NCI-H526 (cell line): Measurements from ENCODE around the gene SLC26A5.
"Not testable (repeated sequence)": the region's sequence is repeated elsewhere in the genome, so short reads cannot be mapped to it uniquely, and the experiment has no call there.

Source experiments
- DNase-seq, 2 experiments: peaks; one replicate each; lab custom pipeline; 2025; lab: John Stamatoyannopoulos, UW

Gene SLC26A5

DNA sequence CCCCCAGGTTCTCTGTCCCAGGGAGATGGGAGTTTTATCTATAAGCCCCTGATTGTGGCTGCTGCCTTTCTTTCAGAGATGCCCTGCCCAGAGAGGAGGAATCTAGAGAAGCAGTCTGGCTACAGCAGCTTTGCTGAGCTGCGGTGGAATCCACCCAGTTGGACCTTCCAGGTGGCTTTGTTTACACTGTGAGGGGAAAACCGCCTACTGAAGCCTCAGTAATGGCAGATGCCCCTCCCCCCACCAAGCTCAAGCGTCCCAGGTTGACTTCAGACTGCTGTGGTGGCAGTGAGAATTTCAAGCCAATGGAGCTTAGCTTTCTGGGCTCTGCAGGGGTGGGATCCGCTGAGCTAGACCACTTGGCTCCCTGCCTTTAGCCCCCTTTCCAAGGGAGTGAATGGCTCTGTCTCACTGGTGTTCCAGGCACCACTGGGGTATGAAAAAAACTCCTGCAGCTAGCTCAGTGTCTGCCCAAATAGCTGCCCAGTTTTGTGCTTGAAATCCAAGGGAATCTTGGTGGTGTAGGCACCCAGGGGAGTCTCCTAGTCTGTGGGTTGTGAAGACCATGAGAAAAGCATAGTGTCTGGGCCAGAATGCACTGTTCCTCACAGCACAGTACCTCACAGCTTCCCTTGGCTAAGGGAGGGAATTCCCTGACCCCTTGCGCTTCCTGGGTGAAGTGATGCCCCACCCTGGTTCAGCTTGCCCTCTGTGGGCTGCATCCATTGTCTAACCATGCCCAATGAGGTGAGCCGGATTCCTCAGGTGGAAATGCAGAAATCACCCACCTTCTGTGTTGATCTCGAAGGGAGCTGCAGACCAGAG, 40.0 kb downstream of the SLC26A5 start:
- DNase-seq = not testable (repeated sequence)

DNA sequence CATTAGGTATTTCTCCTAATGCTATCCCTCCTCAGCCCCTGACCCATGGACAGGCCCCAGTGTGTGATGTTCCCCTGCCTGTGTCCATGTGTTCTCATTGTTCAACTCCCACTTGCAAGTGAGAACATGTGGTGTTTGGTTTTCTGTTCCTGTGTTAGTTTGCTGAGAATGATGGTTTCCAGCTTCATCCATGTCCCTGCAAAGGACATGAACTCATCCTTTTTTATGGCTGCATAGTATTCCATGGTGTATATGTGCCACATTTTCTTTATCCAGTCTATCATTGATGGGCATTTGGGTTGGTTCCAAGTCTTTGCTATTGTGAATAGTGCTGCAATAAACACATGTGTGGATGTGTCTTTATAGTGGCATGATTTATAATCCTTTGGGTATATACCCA, 46.3 kb downstream of the SLC26A5 start:
- DNase-seq = not testable (repeated sequence)

DNA sequence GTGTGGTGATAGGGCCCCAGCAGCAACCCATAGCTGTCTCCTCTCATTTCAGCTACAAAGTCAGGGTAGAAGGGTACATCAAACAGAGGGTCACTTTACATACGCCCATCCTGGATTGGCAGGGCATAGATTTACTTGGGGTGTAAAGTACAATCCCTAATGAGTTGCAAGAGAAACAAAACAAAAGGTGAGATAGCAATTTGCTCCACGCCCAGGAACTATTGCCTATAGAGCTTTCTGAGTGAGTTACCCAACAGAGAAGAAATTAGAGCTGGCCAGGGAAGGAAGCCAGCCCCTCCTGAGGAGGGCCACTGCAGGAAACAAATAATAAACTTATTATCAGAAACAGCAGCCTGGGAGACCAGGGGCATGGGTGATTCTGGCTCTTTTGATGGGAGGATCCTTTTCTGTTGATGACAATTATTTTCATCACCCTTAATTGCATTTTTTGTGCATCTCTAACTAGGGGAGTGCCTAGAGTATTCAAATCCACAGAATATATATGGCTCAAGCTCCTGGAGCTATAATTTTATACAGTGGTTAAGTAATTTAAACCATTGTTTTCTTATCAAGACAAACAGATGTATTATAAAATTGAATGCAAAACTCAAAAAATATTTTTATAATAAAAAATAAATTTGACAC, 47.4 kb downstream of the SLC26A5 start:
- DNase-seq = no peak

DNA sequence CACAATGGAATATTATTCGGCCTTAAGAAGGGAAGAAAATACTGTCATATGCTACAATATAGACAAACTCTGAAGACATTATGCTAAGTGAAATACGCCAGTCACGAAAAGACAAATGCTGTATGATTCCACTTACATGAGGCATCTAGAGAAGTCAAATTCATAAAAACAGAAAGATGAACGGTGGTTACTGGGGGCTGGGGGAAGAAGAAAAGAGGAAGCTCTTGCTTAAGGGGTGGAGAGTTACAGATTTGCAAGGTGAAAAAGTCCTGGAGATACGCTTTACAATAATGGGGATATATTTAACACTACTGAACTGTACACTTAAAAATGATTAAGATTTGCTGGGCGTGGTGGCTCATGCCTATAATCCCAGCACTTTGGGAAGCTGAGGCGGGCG, 49.5 kb downstream of the SLC26A5 start:
- DNase-seq = no peak

DNA sequence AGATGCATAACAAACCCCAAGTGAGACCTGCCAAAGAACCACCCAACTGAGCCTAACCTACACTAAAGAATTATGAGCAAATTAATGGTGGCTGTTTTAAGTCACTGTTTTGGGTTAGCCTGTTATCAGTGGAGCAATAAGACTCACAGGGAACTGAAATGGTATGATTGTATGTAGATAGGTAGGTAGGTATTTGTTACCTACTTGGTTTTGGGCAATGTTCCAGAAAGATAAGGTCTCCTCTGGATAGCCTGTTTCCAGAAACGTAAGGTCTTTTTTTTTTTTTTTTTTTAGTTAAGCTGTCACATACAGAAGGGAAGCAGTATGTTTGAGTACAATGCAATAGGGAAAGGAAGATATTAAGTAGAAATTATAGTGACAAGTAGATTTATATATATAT, 50.9 kb downstream of the SLC26A5 start:
- DNase-seq = no peak

DNA sequence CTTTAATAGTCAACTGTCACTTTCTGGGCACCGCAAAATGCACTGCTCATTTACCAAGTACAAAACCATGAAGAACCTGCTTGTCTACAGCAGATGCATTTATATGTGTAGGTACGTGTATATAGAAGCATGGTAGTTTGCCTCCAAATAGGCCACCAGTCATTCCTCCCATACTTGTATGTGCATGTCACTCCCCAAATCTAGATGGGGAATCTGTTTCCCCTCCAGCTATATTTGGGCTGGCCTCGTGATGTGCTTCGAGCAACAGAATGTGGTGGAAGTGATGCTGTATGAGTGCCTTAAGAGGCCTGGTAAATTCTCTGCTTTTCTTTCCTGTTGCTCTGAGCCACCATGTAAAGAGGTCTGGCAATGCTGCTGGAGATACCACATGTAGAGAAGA, 51.4 kb downstream of the SLC26A5 start:
- no peak for DNase-seq

DNA sequence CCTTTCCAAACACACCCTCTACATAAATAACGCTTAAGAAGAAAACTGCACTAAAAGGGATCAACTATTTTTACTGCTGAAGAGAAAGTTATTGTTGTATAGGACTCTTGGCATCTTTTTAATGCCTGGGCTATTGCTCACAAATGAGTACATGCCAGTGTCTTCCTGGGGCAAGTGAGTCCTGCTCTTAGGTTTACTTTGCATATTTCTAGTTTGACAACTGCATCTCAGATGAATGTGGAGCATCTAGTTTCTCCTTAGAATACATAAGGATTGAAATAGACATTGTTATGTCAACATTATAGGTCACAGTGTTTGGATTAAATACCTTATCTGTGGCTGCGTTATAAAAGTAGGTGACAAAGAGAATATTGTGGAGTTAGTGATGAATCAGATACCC, 54.0 kb downstream of the SLC26A5 start:
- no peak for DNase-seq

DNA sequence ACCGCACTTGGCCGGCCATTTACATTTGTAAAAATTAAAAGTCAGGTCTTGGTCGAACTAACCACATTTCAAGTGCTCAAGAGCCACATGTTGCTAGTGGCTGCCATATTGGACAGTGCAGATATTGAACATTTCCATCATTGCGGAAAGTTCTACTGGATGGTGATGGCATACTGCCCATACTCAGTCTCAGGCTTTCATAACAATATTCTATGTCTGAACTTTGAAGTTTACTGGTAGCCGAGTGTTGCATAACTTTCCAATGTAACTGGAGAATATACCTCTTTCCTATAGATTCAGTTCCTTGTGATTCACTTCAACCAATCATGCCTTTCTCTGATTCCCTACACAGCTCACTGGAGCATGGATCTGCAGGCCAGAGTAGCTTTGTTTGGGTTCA, 54.9 kb downstream of the SLC26A5 start:
- DNase-seq = no peak

DNA sequence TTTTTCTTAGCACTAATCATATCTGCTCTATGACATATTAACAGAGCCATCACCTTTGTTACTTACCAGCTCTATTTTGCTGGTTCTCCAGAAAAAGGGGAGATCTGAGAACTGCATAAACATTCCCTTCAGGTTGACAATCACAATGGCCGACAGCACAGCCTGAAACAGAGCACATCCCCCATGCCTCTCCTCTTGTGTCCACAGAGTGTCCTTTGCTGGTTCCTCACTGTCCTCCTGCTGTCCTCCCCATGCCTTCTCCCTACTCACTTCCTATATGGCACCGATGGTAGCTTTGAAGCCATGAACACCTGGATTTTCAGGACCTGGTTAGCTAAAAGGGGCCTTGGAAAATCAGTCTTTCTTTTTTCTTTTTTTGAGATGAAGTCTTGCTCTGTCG, 56.7 kb downstream of the SLC26A5 start:
- no peak for DNase-seq

DNA sequence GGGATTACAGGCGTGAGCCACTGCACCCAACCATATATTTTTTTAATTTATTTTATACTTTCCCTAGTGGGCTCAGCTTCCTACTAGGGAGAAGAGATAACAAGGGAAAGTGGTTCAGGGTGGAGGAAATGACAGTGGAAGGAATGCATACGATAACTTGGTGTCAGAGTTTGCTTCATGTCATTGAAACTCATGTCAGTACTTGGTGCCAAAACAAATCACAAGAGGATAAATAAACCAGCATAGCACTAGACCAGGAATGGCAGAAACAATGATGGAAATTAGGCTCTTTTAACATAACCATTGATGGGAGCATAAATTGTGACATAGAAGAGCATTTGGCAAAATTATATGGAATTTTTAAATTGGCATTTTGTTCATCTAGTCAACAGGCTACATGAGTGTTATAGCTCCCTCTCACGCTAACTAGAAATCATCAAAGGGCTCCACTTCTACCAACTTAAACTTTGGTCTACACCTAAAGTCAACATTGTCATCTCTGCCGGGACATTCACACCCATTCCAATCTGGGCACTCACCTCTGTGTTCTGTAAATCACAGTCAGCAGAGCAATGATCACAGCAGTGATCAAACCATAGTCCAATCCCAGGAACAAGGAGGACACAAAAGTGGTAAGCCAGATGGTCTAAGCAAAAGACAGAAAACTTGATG, 57.4 kb downstream of the SLC26A5 start:
- no peak for DNase-seq

DNA sequence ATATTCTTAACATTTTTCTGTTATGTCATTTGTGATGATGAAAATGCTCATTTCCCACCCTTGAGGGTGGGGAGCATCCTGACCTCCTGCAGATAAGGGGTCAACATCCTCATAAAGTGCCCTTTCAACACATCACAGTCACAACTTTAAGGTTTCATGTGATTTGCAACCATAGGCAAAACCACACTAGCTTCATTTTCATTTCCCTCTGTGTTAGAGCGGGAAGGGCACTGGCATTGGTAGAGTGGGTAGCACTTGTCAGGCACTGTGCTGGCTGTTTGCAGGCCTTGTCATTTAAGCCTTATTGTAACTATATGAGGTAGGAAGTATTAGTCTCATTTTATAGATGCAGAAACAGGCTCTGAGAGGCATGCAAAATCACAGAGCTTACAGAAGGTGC, 58.8 kb downstream of the SLC26A5 start:
- DNase-seq = no peak

DNA sequence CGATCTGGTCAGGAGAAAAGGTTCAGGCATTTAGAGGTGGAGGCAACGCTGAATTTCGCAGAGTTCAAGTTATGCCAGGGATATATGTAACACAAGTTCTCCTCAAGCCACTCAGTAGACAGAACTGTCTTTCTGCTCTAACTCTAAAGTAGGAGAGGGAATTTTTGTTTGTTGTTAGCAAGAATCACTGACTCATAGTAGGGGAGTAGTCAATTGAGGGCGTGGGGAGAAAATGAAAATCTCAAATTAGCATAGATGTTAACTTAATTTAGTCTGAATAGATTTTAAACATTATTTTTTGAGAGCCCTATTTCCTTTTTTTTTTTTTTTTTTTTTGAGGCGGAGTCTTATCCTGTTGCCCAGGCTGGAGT, 64.0 kb downstream of the SLC26A5 start:
- DNase-seq = no peak

DNA sequence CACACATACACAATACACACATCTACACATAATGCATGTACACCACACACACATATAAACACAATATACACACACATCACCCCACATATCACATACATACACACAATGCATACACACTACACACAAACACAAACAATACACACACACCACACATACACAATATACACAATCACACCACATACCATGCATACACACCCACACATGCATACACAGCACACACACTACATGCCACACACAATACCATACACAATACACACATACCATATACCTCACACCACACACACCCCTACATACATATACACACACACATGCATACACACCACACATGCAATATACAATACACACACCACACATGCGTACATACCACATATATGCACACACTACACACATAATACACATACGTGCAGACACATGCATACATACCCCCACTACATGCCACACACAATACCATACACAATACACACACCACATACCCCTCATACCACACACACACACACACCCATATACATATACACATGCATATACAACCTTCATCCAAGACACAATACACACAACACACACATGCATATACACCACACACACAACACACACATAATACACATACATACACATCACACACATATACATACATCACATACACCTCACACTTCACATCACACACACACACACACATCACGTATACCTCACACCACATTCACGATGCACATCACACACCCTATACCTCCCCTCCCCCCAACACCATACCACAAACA, 64.6 kb downstream of the SLC26A5 start:
- no peak for DNase-seq

DNA sequence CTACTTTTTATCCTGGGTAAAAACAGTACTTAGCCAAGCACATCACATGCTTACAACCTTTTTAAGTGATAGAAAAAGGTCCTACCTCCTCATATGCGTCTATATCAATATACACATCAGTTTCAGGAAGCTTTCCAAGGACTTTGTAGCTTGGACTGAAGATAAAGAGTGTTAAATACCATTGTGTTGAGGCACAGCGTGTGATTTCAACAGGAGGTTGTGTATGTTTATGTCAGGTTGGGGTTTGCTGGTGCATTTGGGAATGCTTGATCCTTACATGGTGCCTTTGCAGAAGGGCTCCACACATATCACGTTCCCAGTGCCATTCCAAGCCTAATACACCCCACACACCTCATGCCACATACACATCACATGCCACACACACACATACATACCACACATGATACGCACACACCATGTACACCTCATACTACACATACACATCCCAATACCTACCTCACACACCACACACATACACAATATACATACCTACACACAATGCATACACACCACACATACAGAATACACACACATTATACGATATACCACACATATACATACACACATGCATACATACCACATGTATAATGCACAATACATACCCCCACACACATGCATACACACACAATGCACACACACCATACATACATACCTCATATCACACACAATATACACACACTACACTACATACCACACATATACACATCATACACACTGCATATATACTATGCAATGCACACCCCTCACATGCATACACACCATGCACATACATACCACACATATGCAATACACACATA, 65.4 kb downstream of the SLC26A5 start:
- DNase-seq = no peak

DNA sequence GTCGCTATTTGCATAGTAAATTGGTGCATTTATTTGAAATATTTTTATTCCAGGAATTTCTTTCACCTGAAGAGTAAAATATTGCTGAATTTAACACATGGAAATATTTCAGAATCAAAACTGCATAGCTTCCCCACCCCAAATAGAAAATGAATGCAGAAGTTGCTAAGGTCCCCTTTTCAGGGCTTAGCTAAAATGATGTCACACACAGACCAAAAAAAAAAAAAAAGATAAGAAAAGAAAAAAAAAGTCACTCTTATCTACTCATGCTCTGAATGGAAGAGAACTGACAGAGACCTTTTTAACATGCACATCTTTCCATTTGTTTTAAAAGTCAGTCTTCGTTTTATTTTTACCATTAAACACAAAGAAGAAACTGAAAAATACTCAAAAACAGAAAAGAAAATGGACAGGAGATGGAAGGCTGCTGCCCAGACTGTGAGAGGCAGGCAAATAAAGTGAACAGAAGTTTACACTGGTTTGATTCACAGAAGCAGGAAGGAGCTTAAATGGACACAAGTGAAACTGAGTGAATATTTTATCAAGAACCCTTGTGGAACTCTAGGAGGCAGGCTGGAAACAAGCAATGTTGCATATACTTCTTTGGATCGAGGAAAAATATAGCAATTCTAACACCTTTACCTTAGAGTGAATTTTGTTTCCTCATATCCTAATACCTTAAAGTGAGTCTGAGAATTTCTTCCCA, 66.6 kb downstream of the SLC26A5 start:
- DNase-seq = no peak

DNA sequence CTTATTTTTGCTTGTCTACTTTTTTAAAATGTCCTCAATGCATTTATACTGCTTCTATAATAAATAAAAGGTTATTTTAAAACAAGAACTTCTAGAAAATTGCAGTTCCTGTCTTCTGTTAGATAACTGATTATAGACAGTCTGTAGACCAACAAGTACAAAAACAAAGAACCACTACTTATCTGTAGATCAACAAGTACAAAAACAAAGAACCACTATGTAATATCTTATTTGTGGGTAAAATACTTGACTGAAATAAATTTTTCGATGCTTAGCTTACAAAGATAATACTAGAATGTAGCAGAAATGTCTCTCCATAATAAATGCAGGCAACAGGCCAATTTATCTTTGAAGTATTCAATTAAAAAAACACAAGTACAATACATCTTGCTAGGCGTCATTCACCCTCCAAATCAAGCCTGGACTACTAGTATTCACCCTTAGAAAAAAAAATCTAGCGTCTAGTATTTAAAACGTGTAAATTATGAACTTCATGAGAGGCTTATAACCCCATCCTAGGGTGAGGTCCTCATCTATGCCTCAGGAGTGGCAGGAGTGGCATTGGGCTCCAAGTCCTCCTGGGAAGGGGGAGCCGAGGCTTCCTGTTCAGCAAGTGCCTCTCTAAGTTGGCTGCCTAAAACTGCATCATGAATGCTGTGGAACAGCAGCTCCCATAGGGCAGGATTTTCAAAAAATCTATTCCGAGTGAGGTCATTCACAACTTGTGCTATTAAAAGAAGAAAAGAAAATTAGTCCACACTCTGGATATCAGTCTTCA, 72.0 kb downstream of the SLC26A5 start:
- DNase-seq = no peak

DNA sequence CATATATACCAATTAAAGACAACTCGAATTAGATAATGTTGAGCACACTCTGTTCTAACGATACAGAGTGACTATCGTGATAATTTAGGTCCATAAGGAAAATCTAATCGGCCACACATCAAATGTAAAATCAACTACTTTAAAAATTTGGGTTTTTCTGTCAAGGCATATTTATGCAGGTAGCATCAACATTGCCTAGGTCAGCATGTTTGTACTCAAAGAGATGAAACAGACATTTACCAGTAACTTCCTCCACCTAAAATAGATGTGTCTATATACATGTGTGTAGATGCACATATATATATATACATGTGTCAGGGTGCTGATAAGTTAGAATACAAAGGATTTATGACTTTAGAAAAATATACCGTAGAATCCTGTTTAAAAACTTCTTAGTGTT, 76.6 kb downstream of the SLC26A5 start:
- DNase-seq = no peak

DNA sequence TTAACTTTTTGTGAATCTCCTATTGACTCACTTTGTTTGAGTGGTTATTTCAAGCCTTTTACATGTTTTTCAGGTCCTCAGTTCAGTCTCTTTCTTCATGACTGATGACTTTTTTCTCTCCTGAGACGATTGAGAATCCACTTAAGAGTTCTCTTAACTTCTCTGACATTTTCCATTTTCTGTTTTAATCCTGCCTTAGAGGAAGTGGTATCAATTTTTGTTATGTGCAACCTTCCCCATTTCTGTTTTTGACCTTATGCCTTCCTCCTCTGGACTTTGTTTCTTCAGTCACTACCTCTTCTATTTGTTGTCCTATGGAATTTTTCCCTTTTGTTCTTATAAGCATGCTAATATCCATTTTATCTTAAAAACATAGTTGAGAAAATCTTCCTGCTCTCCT, 96.2 kb downstream of the SLC26A5 start:
- no peak for DNase-seq

DNA sequence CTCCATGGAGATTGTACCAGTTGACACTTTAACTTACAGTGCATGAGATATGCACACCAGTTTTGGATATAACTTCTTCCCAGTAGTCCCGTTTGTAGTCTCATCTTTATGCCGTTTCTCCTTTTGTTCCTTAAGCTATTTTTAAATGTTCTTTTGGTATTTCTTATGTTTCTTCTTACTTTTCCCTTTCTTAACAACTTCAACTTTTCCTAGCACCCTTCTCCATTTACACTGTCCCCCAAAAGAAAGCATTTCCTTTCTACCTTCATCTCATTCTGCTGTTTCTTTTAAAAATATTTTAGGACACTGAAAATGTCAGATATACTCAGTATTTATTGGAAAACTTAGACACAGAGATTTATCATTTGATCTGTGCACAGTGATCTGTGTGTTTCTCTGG, 97.0 kb downstream of the SLC26A5 start:
- DNase-seq = no peak

DNA sequence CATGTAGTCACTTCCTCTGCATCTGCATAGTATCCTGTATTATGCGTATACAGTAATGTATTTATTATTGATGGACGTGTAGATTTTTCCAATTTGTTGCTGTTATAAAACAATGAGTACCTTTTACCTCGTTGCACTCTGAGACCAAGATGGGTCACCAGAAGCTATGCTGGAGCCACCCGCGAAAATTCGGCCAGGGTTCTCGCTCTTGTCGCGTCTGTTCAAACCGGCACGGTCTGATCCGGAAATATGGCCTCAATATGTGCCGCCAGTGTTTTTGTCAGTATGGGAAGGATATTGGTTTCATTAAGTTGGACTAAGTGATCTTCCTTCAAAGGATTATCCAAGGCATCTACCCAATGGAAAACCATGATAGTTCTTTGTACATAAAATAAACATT, 97.6 kb downstream of the SLC26A5 start:
- DNase-seq = peak in 1 of 2 experiments; percentile 7
